HG03064 (cell line): ENCODE data around the gene ARID5A.

Experiments used
- ATAC-seq: cut with Tn5 transposase; IDR thresholded peaks from one replicate; pipeline ENCODE4 v1.9.1; 2021; ENCODE audit warnings: low read depth; ENCODE audit not compliant: unreplicated experiment

Gene ARID5A

GRCh38 chr2:96506016-96506906 is 30.3 kb upstream of the ARID5A start:
- ATAC-seq = no peak

- no peak for ATAC-seq
These were observed 29.7 kb upstream of the ARID5A start for GRCh38 chr2:96506907-96507240.

DNA sequence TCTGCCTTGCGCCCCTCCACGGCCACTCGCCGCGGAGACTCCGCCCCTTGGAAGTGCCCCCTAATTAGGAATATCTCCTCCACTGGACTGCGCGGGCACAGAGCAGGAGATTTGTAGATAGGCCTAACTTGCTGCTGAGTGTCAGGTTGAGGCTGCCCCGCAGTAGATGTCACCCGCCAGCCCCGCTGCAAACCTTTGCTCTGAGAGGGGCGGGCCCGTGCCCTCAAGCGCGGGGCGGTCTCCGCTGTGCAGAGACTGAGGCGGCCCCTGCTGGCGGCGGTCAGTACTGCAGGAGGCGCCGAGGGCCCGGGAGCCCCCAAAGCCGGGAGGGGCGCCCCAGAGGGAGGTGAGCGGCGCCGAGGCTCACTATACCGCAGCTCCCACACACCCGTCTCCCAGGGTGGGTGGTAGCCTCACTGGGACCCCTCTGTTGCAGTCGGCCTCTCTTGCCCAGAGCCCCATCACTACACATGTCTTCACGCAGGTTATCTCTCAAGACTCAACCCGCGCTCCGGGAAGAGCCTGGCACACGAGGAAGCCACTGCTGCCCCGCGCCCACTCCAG is 28.5 kb upstream of the ARID5A start:
- ATAC-seq = no peak

DNA sequence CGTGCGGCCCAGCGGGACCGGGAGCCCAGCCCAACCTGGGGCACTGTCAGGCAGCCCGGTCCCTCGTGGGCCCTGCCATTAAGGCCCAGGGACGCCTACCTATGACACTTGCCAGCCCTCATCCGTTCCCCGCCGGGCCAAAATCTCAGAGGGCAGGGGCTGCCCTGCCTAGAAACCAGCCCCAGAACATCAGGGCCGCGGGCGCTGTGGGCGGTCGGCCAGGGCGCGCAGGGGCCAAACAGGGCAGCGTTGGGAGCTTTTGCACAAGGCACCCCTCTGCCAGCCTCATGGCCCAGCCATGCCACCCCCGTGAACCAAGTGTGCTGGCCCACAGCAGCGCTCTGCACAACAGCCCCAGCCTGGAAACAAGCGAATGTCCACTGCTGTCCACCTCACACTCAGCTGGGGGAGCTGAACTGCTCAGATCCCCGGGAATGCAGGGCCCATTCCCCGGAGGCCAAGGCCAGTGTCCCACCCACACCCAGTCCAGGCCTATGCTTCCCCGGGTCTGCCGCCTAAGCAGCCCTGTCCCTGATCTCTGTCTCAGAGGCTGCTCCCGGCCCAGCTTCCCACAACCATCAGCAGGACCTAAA is 27.9 kb upstream of the ARID5A start:
- ATAC-seq = no peak

GRCh38 chr2:96509114-96509846 is 27.3 kb upstream of the ARID5A start:
- ATAC-seq = peak; percentile 61

DNA sequence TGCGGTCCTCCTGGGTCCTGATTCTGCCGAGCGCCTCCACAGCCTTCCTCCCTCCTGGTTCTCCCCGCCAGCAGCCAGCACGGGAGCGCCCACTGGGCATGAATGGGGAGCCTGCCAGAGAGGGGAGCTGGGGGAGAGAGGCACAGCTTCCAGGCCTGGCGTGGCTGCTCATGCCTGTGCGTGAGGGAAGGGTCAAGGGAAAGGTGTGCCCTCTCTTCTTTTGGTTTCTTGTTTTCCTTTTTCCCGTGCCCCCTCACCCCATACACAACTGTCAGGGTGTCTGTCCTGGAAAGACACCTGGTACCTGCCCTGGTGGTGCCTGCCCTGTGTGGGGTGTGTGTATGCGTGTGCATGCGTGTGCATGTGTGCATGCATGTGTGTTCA is 26.7 kb upstream of the ARID5A start:
- no peak for ATAC-seq

DNA sequence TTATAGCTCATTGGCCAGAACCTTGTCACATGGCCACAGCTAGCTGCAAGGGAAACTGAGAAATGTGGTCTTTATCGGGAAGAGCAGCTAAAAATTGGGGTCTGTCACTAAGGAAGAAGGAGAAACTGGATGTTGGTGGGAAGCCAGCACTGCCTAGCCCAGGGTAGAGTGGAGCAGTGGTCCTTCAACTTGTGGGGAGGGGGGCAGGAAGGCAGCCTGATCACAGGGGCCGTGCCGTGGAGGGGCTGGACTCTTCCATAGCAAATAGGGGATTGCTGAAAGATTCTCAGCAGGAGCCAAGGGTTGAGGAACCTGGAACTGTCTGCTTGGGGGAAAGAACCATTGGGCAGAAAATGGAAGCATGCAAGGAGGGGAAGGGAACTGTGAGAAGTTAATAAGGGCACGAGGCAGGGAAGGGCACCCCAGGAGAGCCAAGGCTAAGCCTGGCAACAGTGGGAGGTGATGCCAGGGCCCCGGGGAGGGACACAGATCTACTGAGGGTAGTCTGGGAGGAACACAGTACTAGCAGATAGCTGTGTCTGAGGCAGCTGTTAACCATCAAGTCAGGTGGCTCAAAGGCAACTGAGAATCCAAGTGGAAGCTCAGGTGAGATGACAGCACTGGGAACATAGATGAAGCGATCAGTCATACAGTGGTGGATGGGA is 25.5 kb upstream of the ARID5A start:
- no peak for ATAC-seq

DNA sequence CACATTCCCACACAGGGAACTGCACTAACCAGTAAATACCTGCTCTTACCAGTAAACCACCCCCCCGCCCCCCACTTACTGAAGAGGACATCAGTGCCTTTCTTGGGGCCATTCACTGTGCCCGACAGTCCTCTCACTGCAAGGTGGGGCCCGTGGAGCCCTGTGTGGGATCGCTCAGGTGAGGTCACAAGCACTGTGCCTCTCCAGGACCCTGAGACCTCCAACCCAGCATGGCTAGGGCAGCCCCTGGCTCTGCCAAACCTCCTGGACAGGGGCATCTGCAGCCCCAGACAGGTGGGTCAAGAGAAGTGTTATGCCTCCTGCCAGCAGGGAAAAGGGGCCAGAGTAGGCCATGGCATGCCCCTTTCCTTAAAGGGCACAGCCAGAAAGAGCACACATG is 24.7 kb upstream of the ARID5A start:
- ATAC-seq = no peak

DNA sequence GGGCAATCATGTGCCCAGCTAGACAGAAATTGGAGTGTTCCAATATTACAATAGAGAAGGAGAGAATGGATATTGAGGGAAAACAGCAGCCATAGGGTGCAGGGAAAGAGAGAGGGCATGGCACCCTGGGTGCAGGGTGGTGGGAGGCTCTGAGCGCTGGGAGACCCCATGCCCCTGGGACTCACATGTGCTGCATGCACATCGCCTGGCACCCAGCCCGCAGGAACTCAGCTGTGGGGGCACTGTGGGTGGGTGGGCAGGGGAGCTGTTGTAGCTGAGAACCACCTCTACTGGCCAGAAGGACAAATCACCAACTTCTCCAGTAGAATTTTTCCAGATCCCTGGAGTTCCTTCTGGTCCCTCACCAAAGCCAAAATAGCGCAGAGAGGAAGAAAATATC is 24.2 kb upstream of the ARID5A start:
- no peak for ATAC-seq

DNA sequence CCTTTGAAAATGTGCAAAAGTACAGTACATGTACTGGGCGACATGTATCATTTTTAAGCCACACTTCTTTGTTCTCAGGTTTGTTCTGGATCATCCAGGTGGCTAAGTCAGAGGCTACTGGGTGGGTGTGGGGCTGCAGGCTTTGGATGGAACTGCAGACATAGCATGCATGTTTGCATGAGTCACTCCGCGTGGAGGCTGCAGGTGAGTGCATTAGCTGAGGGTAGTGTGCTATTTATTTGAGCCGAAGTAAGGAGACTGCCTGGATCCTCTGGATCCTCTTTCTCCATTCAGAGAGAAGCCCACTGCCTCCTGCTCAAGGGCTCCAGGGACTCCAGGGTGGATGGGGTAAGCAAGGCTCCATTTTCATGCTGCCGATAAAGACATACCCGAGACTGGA is 22.0 kb upstream of the ARID5A start:
- ATAC-seq = no peak

GRCh38 chr2:96517079-96517478 is 19.5 kb upstream of the ARID5A start:
- ATAC-seq = no peak

DNA sequence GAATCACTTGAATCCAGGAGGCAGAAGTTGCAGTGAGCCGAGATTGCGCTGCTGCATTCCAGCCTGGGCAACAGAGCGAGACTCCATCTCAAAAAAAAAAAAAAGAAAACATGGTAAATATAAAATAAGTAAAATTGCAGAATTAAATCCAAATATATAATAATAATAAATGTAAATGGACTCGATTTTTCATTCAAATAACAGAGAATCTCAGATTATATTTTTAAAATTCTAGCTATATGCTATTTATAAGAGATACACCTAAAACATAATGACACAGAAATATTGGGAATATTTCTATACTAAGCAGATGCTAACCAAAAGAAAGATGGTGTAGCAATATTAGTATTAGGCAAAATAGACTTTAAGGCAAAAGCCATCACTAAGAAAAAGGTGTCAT is 16.3 kb upstream of the ARID5A start:
- no peak for ATAC-seq

DNA sequence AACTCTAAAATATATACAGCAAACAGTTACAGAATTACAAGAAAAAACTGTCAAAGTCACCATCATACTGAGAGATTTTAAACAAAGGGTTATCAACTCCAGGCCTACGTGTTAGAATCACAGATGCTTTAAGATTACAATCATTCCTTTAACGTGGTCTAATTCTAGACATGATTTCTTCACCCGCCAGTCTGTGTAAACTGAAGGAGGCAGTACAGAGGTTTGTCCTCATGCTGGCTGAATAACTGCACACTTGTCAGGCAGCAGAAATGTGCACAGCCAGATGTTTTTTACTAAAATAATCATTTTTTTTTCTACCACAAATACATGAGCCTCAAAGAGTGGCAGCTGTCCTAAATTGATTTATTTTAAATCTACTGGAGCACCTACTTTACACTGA is 15.9 kb upstream of the ARID5A start:
- ATAC-seq = no peak

GRCh38 chr2:96521219-96521618 is 15.3 kb upstream of the ARID5A start:
- no peak for ATAC-seq

DNA sequence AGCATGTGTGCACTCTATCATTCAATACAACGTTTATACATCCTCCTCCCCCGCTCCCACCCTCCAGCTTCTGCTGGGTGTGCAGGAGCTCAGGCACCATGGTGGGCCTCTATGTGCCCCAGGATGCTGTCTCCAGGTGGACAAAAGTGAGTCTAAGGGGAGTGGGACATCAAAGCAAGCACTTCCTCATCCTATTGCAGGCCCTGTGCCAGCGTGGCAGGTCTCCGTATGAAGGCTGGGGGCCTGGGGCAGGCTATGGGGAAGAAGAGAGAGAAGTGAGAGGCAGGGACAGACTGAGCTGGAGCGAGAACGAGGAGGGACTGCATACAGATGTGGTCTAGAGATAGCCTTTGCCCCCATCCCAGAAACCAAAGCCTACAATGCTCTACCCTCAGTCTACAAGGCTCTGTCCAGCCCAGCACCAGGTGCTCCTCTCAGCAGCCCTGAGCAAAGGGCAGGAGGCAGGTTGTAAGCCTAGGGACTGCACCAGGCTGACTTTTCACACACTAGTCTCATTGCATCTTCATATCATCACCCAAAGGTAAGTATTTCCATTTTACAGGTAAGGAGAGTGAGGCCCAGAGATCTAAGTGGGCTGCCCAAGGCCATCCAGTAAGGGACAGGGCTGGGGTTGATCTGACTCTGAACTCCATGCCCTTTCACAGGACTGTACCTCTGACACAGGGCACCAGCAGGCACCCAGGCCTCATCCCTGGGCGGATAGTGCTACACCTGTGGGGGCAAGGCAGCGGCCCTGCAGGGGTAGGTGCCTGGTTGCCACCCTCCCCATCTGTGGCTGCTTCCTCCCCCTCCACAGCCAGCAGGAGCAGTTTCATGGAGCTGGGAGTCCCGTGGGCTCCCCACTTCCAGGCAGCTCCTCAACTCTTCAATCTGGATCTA is 14.0 kb upstream of the ARID5A start:
- ATAC-seq = no peak

DNA sequence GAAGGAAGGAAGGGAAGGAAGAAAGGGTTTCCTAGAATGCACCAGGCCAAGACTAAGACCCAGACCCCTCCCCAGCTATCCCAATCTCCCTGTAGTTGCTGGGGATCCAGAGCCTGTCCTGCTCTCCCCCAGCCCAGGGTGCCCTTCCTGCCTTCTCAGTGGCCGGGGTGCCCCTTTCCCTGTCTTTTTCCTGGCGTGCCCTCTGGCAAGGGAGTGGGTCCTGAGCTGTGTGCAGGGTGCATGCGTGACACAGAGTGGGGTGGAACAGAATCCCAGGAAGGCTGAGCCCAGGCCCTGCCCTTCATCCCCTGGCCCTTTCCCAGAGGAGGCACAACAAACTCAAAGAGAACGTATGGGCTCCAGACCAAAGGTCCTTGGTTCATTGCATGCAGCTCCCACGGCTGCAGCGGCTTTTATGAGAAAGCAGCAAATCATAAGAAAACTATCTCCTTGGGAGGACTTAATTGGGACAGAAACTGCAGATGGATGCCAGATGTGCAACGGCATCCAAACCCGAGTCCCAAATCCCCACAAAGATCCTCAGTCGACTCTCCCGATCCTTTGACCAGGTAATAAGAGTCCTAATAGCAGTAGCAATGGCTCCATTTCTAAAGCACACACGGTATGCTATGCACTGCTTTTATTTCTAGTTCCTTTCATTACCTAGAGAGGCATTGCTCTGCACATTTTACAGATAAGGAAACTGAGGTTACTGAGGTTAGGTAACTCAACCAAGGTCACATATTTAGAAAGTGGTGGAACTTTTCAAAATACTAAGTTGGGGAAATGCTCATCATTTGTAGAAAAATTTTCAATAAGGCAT is 12.7 kb upstream of the ARID5A start:
- no peak for ATAC-seq

- ATAC-seq = no peak
These were observed 11.9 kb upstream of the ARID5A start for GRCh38 chr2:96524482-96525210.

DNA sequence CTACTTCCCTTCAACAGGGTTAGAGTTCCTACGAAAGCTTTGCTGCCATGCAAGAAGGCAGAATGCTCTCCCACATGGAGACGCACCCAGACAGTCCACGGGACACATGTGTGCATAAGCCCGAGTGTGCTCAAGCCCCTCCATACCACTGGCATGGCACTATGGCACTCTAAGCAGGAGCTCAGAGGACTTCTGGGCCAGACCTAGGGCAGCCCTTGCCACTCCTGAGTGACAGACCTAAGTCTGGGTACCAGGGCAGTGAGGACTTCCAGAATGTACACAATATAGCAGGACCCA is 11.4 kb upstream of the ARID5A start:
- ATAC-seq = no peak
